ENCODE results near the gene GPR119.

- TF ChIP-seq POLR2AphosphoS5 (IDR thresholded peaks at IDR 0.05; ENCODE audit: low read depth, low read length) (no peak), TAF1 (IDR thresholded peaks at IDR 0.05; ENCODE audit: borderline replicate concordance, insufficient read depth, low read length) (no peak)
- TF ChIP-seq, protein P1, sequence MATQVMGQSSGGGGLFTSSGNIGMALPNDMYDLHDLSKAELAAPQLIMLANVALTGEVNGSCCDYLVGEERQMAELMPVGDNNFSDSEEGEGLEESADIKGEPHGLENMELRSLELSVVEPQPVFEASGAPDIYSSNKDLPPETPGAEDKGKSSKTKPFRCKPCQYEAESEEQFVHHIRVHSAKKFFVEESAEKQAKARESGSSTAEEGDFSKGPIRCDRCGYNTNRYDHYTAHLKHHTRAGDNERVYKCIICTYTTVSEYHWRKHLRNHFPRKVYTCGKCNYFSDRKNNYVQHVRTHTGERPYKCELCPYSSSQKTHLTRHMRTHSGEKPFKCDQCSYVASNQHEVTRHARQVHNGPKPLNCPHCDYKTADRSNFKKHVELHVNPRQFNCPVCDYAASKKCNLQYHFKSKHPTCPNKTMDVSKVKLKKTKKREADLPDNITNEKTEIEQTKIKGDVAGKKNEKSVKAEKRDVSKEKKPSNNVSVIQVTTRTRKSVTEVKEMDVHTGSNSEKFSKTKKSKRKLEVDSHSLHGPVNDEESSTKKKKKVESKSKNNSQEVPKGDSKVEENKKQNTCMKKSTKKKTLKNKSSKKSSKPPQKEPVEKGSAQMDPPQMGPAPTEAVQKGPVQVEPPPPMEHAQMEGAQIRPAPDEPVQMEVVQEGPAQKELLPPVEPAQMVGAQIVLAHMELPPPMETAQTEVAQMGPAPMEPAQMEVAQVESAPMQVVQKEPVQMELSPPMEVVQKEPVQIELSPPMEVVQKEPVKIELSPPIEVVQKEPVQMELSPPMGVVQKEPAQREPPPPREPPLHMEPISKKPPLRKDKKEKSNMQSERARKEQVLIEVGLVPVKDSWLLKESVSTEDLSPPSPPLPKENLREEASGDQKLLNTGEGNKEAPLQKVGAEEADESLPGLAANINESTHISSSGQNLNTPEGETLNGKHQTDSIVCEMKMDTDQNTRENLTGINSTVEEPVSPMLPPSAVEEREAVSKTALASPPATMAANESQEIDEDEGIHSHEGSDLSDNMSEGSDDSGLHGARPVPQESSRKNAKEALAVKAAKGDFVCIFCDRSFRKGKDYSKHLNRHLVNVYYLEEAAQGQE (IDR thresholded peaks at IDR 0.05; ENCODE audit: insufficient read depth in 1 of 2, low read depth in 2 of 2, low read length in 2 of 2), result no peak
Measured at GRCh38 chrX:130415201-130415600, 29.7 kb upstream of the GPR119 start.

Data from PFSK-1 (cell line).